Activated CD4-positive, CD25-positive, alpha-beta regulatory T cell (primary cell): ENCODE results near the gene SCN4A.
A peak's percentile ranks its signal among the peaks of the same experiment; 100 is the strongest.

Experiments used
- DNase-seq, 4 experiments: peaks; one replicate each; lab custom pipeline; 2025; lab: John Stamatoyannopoulos, UW

The SCN4A gene

DNA sequence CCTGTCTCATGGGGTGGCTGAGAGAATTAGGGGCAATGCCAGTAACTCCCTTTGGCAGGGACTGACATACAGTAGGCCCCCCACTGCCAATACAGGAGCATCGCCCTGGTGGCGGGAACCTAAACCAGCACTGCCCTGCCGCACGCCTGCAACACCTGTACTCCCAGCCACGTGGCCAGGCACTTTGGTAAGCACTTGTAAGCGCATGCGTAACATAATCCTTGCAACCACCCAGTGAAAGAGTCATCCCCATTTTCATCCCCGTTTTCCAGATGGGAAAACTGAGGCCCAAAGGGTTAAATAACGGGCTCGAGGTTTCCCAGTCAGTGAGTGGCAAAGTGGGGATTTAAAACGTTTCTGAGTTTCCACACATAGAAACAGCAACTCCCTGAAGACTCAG is 17.5 kb downstream of the SCN4A start:
- no peak for DNase-seq

DNA sequence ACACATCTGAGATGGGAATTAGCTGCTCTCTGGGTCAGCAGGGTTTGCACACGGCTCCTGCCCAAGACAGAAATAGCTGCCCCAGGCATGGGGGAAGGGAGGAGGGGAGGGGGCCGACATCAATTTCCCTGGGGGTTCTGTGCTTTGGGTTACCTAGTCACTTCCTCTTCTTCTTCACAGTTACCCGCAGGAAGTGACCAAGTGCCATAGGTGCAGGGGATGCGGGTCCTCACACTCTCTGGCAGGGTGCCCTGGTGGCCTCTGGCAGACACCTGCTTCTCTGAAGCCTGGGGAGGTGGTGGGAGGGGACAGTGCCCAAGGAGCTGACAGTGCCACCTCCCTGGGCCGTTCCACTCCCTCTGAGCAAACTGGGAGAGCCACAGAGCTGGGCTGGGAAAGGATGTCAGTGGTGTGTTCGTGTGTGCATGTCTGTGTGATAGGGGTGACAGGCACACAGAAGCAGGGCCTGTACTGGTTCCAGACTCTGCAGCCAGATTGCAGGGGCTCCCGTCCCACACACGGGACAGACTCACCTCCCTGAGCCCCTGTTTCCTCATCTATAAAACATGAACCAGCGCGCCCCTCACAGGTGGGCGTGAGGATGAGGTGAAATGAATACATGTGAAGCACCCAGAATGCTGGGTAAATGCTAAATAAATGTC is 18.2 kb downstream of the SCN4A start:
- no peak for DNase-seq

DNA sequence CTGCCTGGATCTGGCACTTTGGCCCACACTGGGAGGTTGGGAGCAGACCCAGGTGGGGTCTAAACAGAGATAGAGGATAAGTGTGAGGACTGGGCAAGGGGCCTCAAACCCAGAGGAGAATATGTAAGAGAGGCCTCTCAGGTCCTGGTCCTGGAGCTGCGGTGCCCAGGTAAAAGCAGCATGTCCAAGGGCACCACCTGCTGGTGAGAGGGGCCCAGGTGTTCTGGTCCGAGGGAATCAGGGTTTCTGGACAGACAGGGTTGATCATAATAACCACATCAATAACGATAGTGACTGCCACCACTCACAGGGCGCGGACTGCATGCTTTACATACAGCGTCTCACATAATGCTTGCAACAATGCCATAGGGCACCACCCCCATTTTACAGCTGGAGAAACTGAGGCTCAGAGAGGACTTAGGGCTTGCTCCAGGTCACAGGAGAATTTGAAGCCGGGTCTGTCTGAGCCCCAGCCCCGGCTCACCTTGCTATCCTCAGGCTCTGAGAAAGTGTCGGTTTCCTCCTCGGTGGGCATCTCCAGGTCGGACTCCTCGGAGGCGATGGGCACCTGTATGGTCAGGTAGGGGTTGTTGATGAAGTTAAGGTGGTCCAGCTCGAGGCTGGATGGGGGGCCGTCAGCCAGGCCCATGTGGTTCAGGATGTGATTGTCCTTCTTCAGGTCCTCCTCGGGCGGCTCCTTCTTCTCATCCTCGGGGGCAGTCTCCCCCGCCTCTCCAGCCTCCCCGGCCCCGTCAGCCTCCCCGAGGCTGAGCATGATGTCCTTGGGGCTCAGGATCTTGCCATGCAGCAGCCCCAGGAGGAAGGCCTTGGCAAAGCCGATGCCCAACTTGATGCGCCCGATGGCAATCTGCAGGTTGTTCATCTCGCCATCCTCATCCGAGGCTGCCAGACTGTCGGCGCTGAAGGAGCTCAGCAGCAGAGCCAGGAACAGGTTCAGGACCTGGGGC is 21.5 kb downstream of the SCN4A start:
- DNase-seq: peak in 1 of 4 experiments; percentile 10

DNA sequence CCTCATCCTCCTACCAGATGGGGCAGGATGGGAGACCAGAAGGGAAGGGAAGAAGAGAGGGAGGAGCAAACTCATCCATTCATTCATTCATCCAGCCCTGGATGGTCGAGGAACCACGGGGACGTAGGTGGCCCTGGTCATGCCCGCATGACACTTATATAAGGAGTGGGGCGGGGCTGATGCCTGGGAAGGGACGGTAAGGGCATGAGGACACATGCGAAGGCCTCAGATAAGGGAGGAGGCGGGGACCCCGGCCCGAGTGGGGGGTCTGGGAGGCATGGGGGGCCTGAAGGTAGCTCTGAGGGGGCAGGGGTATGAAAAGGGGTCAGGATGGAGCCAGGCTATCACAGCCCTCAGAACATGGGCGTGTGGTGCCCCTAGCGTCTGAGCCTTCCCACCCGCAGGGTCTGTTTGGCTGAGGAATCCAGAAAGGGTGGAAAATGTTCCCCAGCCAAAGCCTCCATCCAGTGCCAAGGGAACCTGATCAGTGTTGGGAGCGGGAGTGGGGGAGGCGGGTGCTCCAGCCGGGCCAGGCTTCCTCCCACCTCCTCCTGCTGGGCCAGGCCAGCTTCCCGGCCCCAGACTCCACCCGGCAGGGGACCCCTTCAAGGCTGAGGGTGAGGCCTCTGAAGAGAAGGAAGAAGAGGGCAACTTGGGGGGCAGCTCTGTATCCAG is 23.0 kb downstream of the SCN4A start:
- DNase-seq: no peak

DNA sequence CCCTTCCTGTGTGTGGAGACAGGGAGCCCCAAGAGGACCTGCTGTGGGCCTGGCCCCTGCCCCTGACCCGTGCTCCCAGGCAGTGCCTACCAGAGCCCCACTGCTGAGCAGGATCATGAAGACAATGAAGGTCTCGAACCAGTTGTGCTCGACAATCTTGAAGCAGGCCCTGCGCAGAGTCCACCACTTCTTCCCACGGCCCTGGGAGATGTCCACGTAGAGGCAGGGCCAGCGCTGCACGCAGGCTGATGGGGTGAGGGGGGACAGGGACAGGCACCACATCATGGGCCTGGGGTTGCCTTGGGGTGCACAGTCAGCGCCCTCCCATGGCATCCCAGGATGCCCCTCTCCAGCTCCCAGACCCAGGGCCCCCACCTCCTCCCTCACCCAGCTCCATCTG is 24.2 kb downstream of the SCN4A start:
- DNase-seq: no peak

DNA sequence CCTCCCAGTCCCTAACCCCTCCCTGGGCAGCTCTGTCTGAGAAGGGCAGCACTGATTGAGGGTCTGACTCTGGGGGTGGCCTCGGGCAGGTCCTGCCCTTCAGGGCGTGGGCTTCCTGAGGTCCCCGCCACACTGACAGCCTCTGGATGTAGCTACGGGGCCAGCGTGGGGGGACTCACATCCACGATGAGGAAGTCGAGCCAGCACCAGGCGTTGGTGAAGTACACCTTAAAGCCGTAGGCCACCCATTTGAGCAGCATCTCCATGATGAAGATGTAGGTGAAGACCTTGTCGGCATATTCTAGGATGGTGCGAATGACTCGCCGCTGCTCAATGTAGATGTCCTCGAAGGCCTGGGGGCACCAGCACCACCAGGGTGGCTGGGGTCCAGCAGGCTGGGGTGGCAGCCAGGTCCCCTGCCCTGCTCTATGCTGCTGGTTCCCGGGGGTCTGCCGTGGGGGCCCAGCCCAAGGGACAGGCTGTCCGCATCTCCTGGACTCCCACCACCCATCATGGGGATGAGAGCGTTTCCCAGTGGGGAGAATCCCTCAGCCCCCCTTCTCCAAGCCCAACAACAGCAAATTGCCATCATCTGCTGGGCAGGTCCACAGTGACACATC is 24.9 kb downstream of the SCN4A start:
- DNase-seq: no peak

DNA sequence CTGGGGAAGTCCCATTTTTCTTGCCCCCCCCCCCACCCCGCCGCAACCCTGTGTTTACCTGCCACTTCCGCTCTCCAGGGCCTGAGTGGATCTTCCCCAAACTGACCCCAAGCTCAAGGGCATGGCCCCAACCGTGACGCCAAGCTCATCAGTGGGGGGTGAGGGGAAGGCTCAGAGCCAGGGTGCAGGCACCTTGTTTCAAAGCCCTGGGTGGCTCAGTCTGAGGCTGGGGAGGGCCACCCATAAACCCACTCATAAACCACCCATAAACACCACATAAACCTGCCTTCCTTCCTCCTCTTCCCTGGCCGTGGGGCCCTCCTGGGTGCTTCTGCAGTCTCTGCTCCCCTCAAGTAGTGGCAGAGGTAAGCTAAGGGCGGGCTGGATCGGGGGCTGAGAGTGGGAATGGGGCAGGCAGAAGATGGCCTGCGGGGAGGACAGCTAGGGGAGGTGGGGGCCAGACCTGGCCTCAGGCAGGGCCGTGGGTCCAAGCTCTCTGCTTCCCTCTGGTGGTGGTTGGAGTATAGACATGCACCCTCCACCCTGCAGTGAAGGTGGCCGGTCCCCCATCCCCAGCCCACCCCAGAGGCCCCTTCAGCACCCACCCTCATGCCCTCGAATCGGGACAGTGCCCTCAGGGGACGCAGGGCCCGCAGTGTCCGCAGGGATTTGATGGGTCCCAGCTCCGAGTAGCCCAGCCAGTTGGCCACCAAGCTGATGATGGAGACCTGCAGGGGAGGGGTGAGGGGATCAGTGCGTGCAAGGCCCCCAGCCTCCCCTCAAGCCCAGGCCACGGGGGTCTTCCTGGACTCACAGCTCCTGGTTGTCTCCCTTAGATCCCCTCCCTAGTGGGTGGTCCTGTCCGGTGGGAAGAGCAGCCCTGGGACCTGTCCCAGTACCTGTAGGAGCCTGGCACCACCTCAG is 26.0 kb downstream of the SCN4A start:
- peak; percentile 12 to 45 (median 39) for DNase-seq

DNA sequence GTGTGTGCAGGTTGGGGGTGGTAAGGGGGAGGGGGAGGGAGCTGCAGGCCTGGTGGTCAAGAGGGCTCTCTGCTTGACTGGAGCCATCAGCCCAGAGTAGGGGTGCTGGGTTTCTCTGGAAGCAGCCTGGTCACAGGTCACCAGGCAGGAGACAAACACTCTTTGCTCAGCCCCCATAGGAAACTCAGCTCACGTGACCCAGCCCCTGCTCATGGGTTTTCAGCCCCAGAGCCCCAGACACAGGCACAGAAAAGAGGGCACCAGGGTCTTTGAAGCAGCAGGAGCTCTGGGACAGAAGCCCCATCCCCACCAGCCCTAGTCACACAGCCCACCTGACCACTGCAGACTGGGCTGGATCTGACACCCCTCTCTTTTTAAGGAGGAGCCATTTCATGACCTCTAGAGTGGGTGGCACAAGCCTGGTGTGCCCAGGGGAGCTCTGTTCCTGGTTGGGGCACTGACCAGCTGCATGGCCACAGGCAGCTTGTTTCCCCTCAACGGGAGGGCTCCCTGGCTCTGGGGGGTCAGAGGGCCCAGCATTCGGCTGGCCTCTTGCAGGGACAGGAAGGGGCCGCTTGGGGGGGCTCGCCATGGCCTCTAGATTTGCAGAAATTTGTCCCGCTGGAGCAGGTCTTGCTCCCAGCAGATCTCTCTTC is 26.8 kb downstream of the SCN4A start:
- DNase-seq: no peak

DNA sequence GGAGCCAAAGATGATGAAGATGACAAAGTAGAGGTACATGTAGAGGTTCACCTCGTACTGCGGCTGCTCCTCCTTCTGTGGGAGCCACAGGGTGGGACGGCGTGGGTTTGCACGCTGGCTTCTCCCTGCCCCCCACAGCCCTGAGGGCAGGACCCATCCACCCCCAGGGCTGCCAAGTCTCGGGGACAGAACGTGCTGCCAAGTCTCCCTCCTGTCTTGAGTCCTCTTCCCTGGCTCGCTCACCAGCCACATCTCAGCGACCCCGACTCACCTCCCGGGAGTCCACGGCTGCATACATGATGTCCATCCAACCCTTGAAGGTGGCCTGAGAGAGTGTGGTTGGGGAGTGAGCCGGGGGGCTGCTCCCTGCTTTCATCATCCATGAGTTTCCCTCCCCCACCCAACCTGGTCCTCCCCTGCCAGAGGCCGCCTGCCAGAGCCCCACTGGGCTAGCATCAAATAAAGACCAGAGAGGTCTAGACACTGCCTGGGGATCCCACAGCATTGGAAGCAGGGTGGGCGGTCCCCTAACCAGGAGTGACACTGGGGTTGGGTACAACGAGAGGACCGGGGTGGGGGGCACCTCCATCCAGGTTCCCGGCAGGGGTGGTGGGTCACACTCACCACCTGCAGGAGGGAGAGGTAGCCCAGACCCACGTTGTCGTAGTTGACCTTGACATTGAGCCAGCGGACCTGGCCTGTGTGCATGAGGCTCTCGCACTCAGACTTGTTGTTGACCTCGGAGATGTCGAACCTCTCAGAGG is 27.8 kb downstream of the SCN4A start:
- DNase-seq: no peak

DNA sequence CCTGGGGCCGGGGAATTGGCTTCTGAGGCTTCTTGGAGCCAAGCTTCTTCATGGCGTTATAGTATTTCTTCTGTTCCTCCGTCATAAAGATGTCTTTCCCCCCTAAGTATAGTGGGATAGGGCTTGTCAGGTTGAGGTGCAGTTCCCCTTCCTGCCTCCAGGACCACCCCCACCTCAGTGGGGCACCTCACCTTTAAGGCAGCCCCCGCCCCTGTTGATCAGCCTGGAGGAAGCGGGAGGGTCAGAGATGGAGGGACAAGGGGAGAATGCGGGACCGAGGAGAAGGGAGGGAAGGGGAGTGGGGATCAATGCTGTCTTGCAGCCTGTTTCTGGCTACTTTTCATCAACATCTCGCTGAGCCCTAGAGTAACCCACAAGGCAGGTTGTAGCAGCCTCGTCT is 29.0 kb downstream of the SCN4A start:
- DNase-seq: no peak

DNA sequence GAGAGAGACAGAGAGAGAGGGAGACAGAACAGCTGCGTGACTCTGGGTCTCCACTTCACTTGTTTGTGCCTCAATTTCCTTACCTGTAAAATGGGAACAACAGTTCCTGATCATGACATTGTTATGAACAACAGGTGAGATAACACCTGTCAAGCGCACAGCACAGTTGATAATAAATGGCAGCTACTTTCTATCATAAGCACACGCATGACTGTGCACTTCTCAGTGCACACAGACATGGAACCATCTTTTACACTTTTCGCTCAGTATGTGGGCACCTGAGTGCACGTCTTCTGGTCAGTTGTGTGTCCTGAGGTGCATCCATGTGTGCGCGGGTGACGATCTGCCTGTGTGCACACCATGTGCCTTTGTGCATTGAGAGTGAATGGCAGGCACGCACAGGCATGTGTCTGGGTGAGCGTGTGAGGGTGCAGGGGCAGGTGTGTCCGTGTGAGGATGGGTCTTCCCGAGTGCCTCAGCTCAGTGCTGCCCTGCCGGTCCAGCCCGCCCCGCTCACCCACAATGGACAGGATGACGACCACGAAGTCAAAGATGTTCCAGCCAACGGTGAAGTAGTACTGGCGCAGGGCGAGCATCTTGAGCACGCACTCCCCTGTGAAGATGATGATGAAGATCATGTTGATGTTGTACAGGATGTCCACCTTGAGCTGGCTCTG is 30.3 kb downstream of the SCN4A start:
- DNase-seq: no peak

DNA sequence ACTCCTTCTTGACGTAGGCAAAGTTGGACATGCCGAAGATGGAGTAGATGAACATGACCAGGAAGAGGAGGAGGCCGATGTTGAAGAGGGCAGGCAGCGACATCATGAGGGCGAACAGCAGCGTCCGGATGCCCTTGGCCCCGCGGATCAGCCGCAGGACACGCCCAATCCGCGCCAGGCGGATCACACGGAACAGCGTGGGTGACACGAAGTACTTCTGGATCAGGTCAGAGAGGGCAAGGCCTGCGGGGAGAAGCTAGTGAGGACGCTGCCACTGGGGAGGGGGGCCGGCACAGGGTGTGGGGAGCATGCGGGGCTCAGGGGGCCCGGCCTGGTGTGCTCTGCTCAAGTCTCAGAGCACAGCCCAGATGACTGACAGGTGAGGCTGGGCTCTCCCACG is 31.0 kb downstream of the SCN4A start:
- no peak for DNase-seq

DNA sequence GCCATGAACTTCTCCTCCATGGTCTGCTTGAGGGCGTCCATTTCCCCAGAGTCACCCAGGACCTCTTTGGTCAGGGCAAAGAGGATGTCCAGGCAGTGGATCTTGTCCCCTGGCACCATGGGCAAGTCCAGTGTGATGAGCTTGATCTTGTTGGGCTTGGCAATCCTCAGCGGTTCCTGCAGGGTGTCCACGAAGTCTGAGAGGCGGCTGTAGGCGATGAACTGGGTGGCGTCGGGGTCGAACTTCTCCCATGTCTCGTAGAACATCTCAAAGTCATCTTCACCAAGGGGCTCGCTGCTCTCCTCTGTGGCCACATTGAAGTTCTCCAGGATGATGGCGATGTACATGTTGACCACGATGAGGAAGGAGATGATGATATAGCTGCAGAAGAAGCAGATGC is 31.6 kb downstream of the SCN4A start:
- no peak for DNase-seq

DNA sequence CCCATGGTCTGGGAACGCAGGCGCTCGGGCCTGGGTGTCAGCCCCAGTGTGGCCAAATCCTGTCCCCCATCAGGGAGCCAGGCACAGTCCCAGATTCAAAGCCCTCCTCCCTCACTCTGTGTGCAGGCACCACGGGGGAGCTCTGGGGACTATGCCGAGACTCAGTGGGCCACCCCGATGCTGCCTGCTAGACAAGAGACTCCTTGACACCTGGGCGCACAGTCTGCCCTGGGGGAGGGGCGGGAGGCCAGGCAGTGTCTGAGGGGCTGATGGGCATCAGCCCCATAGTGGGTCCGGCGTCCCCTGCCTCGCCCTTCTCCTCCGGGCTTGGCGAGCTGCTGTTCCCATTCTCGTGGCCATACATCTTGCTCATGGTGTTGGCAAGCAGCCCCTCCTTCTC is 32.1 kb downstream of the SCN4A start:
- DNase-seq: no peak

DNA sequence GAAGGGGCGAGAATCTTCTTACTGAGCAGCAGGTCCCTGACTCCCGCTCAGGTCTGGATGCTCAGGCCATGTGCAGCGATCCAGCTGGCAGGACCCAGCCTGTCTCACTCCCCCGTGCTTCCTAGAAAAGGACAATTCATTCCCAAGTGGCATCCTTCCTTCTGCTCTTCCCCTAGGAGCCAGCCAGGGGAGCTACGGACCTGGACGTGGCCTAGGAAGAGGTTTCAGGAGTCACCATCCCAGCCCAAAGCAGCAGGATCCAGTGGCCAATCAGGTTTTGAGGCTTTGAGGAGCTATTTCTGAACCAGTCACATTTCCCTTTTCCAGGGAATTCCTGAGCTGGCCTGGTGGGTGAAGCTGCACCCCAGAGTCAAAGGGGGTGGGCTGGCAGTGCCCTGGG is 32.8 kb downstream of the SCN4A start:
- DNase-seq: no peak

DNA sequence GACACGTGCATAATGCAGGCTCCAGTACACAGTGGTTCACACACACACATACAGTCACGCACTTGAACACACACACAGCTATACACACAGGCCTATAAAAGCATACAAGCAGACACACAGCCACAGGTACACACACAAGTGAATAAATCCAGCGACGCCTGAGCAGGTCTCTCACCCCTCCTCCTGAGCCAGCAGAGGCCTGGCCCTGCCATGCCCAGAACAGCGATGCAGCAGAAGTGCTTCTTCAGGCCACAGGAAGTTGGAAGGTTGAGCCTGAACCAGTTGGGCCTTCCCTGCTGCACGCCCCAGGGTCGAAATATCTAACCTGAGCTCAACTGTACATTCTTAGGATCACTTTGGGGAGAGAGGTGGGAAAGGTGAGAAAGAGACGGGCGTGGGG is 33.3 kb downstream of the SCN4A start:
- DNase-seq: no peak

DNA sequence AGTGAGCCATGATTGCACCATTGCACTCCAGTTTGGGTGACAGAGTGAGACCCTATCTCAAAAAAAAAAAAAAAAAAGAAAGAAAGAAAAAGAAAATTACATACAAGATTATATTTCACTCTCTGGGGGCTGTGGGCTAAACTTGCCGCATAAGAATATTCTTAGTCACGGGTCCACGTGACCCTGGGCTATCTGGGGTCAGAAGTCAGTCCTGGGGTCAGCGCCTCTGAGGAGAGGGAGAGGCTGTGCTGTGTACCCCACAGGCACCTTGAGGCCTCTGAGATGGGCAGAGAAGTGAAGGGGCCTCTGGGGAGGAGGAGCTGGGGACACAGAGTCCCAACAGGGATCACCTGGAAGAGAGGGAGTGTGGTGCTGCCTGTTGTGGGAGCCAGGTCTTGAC is 34.8 kb downstream of the SCN4A start:
- no peak for DNase-seq

DNA sequence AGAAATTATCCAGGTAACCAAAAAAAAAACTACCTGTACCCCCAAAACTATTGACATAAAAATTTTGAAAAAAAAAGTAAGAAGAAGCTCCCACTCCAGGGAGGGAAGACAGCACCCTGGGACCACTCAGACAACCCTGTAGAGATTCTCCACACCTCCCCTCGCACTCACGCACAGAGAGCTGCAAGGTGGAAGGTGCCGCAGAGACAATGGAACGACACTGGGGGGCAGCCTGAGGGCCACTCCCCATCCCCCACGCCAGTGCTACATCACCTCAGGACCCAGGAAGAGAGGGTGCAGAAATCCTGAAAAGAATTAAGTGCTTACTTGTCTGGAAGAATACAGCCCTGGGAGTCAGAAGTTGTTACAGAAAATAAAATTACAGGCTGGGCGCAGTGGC is 35.4 kb downstream of the SCN4A start:
- DNase-seq: no peak
